ENCODE data around the gene SALL2. TPM values are rescaled to one million over a fixed set of nuclear protein-coding genes. Genes with fewer than 3 reads are reported as not detected.
A peak's percentile ranks its signal among the peaks of the same experiment; 100 is the strongest.

Gene SALL2
- total RNA-seq, 1 donor from 2014 or later = 263 TPM

DNA sequence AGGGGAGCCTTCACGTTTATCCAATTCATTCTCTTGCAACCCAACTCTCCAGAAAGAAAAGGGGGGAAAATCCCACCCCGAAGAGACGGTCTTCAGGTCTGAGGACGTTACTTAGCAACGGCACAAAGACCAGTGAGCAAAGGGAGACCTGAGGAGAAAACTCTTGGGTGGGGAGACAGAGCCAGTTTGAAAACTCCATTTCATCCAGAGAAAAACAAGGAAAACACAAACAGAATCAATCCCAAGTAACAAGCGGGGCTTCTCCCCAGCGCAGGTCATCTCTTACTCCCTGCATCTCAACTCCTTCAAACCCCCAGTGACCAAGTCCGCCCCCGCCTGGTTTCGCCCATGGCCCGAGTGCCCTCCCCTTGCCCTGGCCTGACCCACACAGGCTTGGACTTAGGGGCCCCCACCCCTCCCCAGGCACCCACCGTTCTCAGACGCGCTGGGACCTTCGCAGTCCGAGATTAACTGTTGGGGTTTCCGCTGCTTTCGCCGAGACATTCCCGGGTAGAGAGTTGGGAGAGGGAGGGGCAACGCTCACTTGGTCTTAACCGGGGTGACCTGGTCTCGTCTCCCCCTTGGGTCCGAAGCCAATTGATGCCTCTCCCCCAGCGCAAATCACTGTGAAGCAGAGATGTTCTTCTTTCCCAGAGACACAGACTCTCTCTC lies 10.4 kb upstream of the SALL2 start:
- TF ChIP-seq CTCF (IDR thresholded peaks at IDR 0.05) (no peak), EZH2 (IDR thresholded peaks at IDR 0.05) (no peak), EZH2phosphoT487 (IDR thresholded peaks at IDR 0.05) (no peak)
- Histone ChIP-seq H3K4me1 (peaks cover 56% of the 10 kb centered on the region), H3K9ac (peak overlapping the region; percentile 43), H3K27me3 (no peaks in the 10 kb centered on the region), H3F3A (ENCODE audit: low read depth) (peaks cover 84% of the 10 kb centered on the region), H3K79me2 (ENCODE audit: low read depth) (peaks cover 74% of the 10 kb centered on the region), H3K4me3 (peak overlapping the region; percentile 100), H3K27ac (peak overlapping the region; percentile 99), H4K20me1 (ENCODE audit: low read depth) (peaks cover 41% of the 10 kb centered on the region), H3K9me3 (ENCODE audit: low read depth) (no peaks in the 10 kb centered on the region), H3K36me3 (peaks cover 6% of the 10 kb centered on the region), H3K4me2 (peak overlapping the region; percentile 96), H2AFZ (replicated peaks) (no peak overlapping the region)
- peaks cover 57% of the 10 kb centered on the region for H3K4me1 Mint-ChIP-seq
- peaks cover 6% of the 10 kb centered on the region for H3K36me3 Mint-ChIP-seq
- DNase-seq (ENCODE audit: low spot score) = peak; percentile 84
- H3K4me3 Mint-ChIP-seq = peak overlapping the region; percentile 90
- no peaks in the 10 kb centered on the region for H3K9me3 Mint-ChIP-seq
- peak overlapping the region; percentile 100 for H3K27ac Mint-ChIP-seq
- H3K27me3 Mint-ChIP-seq (ENCODE audit: insufficient read depth, low read depth) = peaks cover 3% of the 10 kb centered on the region

- no peaks in the 10 kb centered on the region for H3K9me3 Mint-ChIP-seq
- Histone ChIP-seq H3K27me3 (no peaks in the 10 kb centered on the region), H3K9ac (peak overlapping the region; percentile 43), H3K27ac (peak overlapping the region; percentile 99), H3K4me2 (peak overlapping the region; percentile 96), H3F3A (ENCODE audit: low read depth) (peaks cover 88% of the 10 kb centered on the region), H3K4me3 (peak overlapping the region; percentile 100), H3K79me2 (ENCODE audit: low read depth) (peaks cover 82% of the 10 kb centered on the region), H2AFZ (replicated peaks) (no peak overlapping the region), H3K9me3 (ENCODE audit: low read depth) (no peaks in the 10 kb centered on the region), H4K20me1 (ENCODE audit: low read depth) (peaks cover 47% of the 10 kb centered on the region), H3K4me1 (peaks cover 61% of the 10 kb centered on the region), H3K36me3 (peaks cover 6% of the 10 kb centered on the region)
- TF ChIP-seq EZH2phosphoT487 (IDR thresholded peaks at IDR 0.05) (no peak), CTCF (IDR thresholded peaks at IDR 0.05) (no peak), EZH2 (IDR thresholded peaks at IDR 0.05) (no peak)
- DNase-seq (ENCODE audit: low spot score) = no peak
- H3K27ac Mint-ChIP-seq = peak overlapping the region; percentile 100
- H3K4me1 Mint-ChIP-seq = peaks cover 58% of the 10 kb centered on the region
- H3K4me3 Mint-ChIP-seq = peak overlapping the region; percentile 90
- peaks cover 2% of the 10 kb centered on the region for H3K27me3 Mint-ChIP-seq (ENCODE audit: insufficient read depth, low read depth)
- peaks cover 8% of the 10 kb centered on the region for H3K36me3 Mint-ChIP-seq
Measured at GRCh38 chr14:21535545-21536417, 9.6 kb upstream of the SALL2 start.

GRCh38 chr14:21534576-21534975 lies 8.4 kb upstream of the SALL2 start:
- H3K27ac ChIP-seq = peak overlapping the region; percentile 99
- H3K27me3 ChIP-seq = no peaks in the 10 kb centered on the region
- H3K9ac ChIP-seq = peak overlapping the region; percentile 43
- peaks cover 59% of the 10 kb centered on the region for H3K4me1 ChIP-seq
- H3K9me3 ChIP-seq (ENCODE audit: low read depth) = no peaks in the 10 kb centered on the region
- peaks cover 87% of the 10 kb centered on the region for H3F3A ChIP-seq (ENCODE audit: low read depth)
- Mint-ChIP-seq H3K4me3 (peak overlapping the region; percentile 90), H3K4me1 (peaks cover 60% of the 10 kb centered on the region), H3K36me3 (peaks cover 9% of the 10 kb centered on the region), H3K27ac (peak overlapping the region; percentile 99), H3K27me3 (ENCODE audit: insufficient read depth, low read depth) (peaks cover 2% of the 10 kb centered on the region), H3K9me3 (no peaks in the 10 kb centered on the region)
- peaks cover 57% of the 10 kb centered on the region for H4K20me1 ChIP-seq (ENCODE audit: low read depth)
- TF ChIP-seq EZH2 (IDR thresholded peaks at IDR 0.05) (no peak), CTCF (IDR thresholded peaks at IDR 0.05) (no peak), EZH2phosphoT487 (IDR thresholded peaks at IDR 0.05) (no peak)
- peaks cover 94% of the 10 kb centered on the region for H3K79me2 ChIP-seq (ENCODE audit: low read depth)
- H3K36me3 ChIP-seq = peaks cover 6% of the 10 kb centered on the region
- H2AFZ ChIP-seq (replicated peaks) = no peak overlapping the region
- DNase-seq (ENCODE audit: low spot score) = peak; percentile 63
- H3K4me3 ChIP-seq = peak overlapping the region; percentile 100
- peak overlapping the region; percentile 96 for H3K4me2 ChIP-seq
